Fibroblast of lung (primary cell): ENCODE results near the gene MBNL1. TPM values are rescaled to one million over a fixed set of nuclear protein-coding genes. Genes with fewer than 3 reads are reported as not detected.
A peak's percentile ranks its signal among the peaks of the same experiment; 100 is the strongest.

Experiments
- DNase-seq, 2 donors: peaks; one replicate each; pipeline versions ENCODE4 v3.0.0 to v3.0.0-alpha.2; 2010; ENCODE audit warnings: low read depth in 2 of 2
- H2AFZ ChIP-seq: 2 replicates; pipeline ENCODE4 v1.5.1; 2012; ENCODE audit warnings: low read length, control low read depth, inconsistent platforms
- H3K27ac ChIP-seq: 2 replicates; pipeline ENCODE4 v1.5.1; 2011; ENCODE audit warnings: low read length, control low read depth; ENCODE audit not compliant: insufficient read depth
- H3K27me3 ChIP-seq: 2 replicates; pipeline ENCODE4 v1.5.1; 2011; ENCODE audit warnings: mild to moderate bottlenecking, low read length; ENCODE audit not compliant: control insufficient read depth, insufficient read depth
- H3K36me3 ChIP-seq: 2 replicates; pipeline ENCODE4 v1.5.1; 2011; ENCODE audit warnings: low read length; ENCODE audit not compliant: control insufficient read depth, insufficient read depth
- H3K4me1 ChIP-seq: 2 replicates; pipeline ENCODE4 v1.5.1; 2011; ENCODE audit warnings: low read length; ENCODE audit not compliant: control insufficient read depth, insufficient read depth; ENCODE audit errors: extremely low read depth
- H3K4me2 ChIP-seq: 2 replicates; pipeline ENCODE4 v1.5.1; 2011; ENCODE audit warnings: low read length, control low read depth; ENCODE audit not compliant: insufficient read depth; ENCODE audit errors: extremely low read depth
- H3K4me3 ChIP-seq, 4 experiments: fragments of 200-600 bp in 1 of 4; sonication (generic) in 1 of 4; replicated peaks in 1 of 4; 2 replicates each; pipeline ENCODE4 v1.5.1; 2011 to 2016; ENCODE audit warnings: low read length in 4 of 4, low read depth in 3 of 4, mild to moderate bottlenecking in 3 of 4, control low read depth in 2 of 4, inconsistent platforms in 1 of 4, mixed read lengths in 1 of 4; ENCODE audit not compliant: insufficient read depth in 1 of 4; ENCODE audit errors: control extremely low read depth in 1 of 4
- H3K79me2 ChIP-seq: 2 replicates; pipeline ENCODE4 v1.5.1; 2012; ENCODE audit warnings: mild to moderate bottlenecking, low read length, inconsistent platforms; ENCODE audit not compliant: control insufficient read depth, insufficient read depth
- H3K9ac ChIP-seq: 2 replicates; pipeline ENCODE4 v1.5.1; 2011; ENCODE audit warnings: mild to moderate bottlenecking, low read length, control low read depth; ENCODE audit not compliant: insufficient read depth
- H3K9me3 ChIP-seq: 2 replicates; pipeline ENCODE4 v1.5.1; 2012; ENCODE audit warnings: low read depth, low read length; ENCODE audit not compliant: control insufficient read depth, insufficient read depth
- H4K20me1 ChIP-seq: 2 replicates; pipeline ENCODE4 v1.5.1; 2011; ENCODE audit warnings: low read length; ENCODE audit not compliant: control insufficient read depth, insufficient read depth; ENCODE audit errors: extremely low read depth
- CTCF ChIP-seq, 2 donors: IDR thresholded peaks in 1 of 2; conservative IDR thresholded peaks in 1 of 2; 1 replicate in 1 of 2; 2 replicates in 1 of 2; pipeline ENCODE4 v1.5.1; 2011 to 2012; ENCODE audit warnings: low read length in 2 of 2, control low read depth in 1 of 2, inconsistent platforms in 1 of 2, low read depth in 1 of 2, mild to moderate bottlenecking in 1 of 2
- EZH2 ChIP-seq: IDR thresholded peaks from 2 replicates; pipeline ENCODE4 v1.5.1; 2012; ENCODE audit warnings: low read length, control low read depth, mild to moderate bottlenecking; ENCODE audit errors: missing control alignments
- polyA plus RNA-seq, 2 donors: library from polyadenylated mRNA; depleted of rRNA in 1 of 2; stranded (reverse) in 1 of 2; unstranded in 1 of 2; fragments of >200 nt; gene quantifications; 2 replicates each; pipeline ENCODE4 v1.2.1, GENCODE V29; 2011 to 2012; ENCODE audit warnings: missing spikeins in 1 of 2
- total RNA-seq: library from RNA; depleted of rRNA; stranded (reverse); fragments of >200 nt; gene quantifications from 2 replicates; pipeline ENCODE4 v1.2.1, GENCODE V29; 2014

Gene MBNL1
- total and polyA plus RNA-seq, 2 donors (not counting 1 experiment from before 2014, with no cell fraction given), result 150 to 213 TPM

GRCh38 chr3:152496286-152496685 lies 227.6 kb downstream of the MBNL1 start:
- peak in 1 of 2 donors; percentile 3 for DNase-seq
- H3K4me3 ChIP-seq, result no peak overlapping the region

GRCh38 chr3:152496716-152497115 lies 228.0 kb downstream of the MBNL1 start:
- H3K27ac ChIP-seq, result no peak overlapping the region
- H3K27me3 ChIP-seq, result no peaks in the 10 kb centered on the region
- no peaks in the 10 kb centered on the region for H3K79me2 ChIP-seq
- H3K9me3 ChIP-seq, result no peaks in the 10 kb centered on the region
- H3K4me3 ChIP-seq, result no peak overlapping the region
- no peak overlapping the region for H3K9ac ChIP-seq
- H3K4me2 ChIP-seq, result no peak overlapping the region
- no peaks in the 10 kb centered on the region for H4K20me1 ChIP-seq
- H3K4me1 ChIP-seq, result no peaks in the 10 kb centered on the region
- DNase-seq, result no peak
- no peak overlapping the region for H2AFZ ChIP-seq
- H3K36me3 ChIP-seq, result no peaks in the 10 kb centered on the region
- TF ChIP-seq EZH2 (no peak), CTCF (conservative IDR thresholded peaks at IDR 0.05 in 1 of 2, IDR thresholded peaks at IDR 0.05 in 1 of 2; ENCODE audit: low read depth in 1 of 2, low read length in 2 of 2) (no peak)

More at GRCh38 chr3:152496286-152496685, 227.6 kb downstream of the MBNL1 start:
- Histone ChIP-seq H3K27me3 (no peaks in the 10 kb centered on the region), H3K4me2 (no peak overlapping the region), H3K9me3 (no peaks in the 10 kb centered on the region), H2AFZ (no peak overlapping the region), H3K27ac (no peak overlapping the region), H4K20me1 (no peaks in the 10 kb centered on the region), H3K36me3 (no peaks in the 10 kb centered on the region), H3K4me1 (no peaks in the 10 kb centered on the region), H3K9ac (no peak overlapping the region), H3K79me2 (no peaks in the 10 kb centered on the region)
- TF ChIP-seq CTCF (conservative IDR thresholded peaks at IDR 0.05 in 1 of 2, IDR thresholded peaks at IDR 0.05 in 1 of 2; ENCODE audit: low read depth in 1 of 2, low read length in 2 of 2) (no peak), EZH2 (no peak)

- Histone ChIP-seq H3K4me1 (no peaks in the 10 kb centered on the region), H4K20me1 (no peaks in the 10 kb centered on the region), H3K27me3 (no peaks in the 10 kb centered on the region), H3K79me2 (no peaks in the 10 kb centered on the region), H3K9me3 (no peaks in the 10 kb centered on the region), H3K4me3 (no peak overlapping the region), H3K4me2 (no peak overlapping the region), H3K27ac (no peak overlapping the region), H2AFZ (no peak overlapping the region), H3K9ac (no peak overlapping the region), H3K36me3 (no peaks in the 10 kb centered on the region)
- peak in 1 of 2 donors; percentile 69 for DNase-seq
- TF ChIP-seq EZH2 (no peak), CTCF (conservative IDR thresholded peaks at IDR 0.05 in 1 of 2, IDR thresholded peaks at IDR 0.05 in 1 of 2; ENCODE audit: low read depth in 1 of 2, low read length in 2 of 2) (no peak)
Observed at GRCh38 chr3:152497457-152497856, 228.7 kb downstream of the MBNL1 start.
